ENCODE results near the gene FAM200B.

The FAM200B gene

GRCh38 chr4:15707363-15707715 is 25.7 kb downstream of the FAM200B start:
- Histone ChIP-seq H3K9me3 (ENCODE audit: control insufficient read depth, low read length) (no peaks in the 10 kb centered on the region), H3K27me3 (ENCODE audit: control insufficient read depth, insufficient read depth, low read length) (no peaks in the 10 kb centered on the region), H3K36me3 (ENCODE audit: control insufficient read depth, insufficient read depth, low read length) (no peaks in the 10 kb centered on the region), H3K4me3 (ENCODE audit: low read depth, low read length) (no peak overlapping the region), H3K79me2 (no peaks in the 10 kb centered on the region), H3K9ac (no peak overlapping the region), H3K4me2 (ENCODE audit: low read length) (no peak overlapping the region), H3K4me1 (no peaks in the 10 kb centered on the region), H2AFZ (no peak overlapping the region), H3K27ac (no peak overlapping the region)
- TF ChIP-seq CTCF (IDR thresholded peaks at IDR 0.05) = no peak

GRCh38 chr4:15711762-15712161 is 30.1 kb downstream of the FAM200B start:
- Histone ChIP-seq H3K4me3 (ENCODE audit: low read depth, low read length) (no peak overlapping the region), H2AFZ (no peak overlapping the region), H3K36me3 (ENCODE audit: control insufficient read depth, insufficient read depth, low read length) (no peaks in the 10 kb centered on the region), H3K27me3 (ENCODE audit: control insufficient read depth, insufficient read depth, low read length) (no peaks in the 10 kb centered on the region), H3K79me2 (no peaks in the 10 kb centered on the region), H3K9ac (no peak overlapping the region), H3K4me2 (ENCODE audit: low read length) (no peak overlapping the region), H3K4me1 (no peaks in the 10 kb centered on the region), H3K27ac (no peak overlapping the region), H3K9me3 (ENCODE audit: control insufficient read depth, low read length) (no peaks in the 10 kb centered on the region)
- TF ChIP-seq CTCF (IDR thresholded peaks at IDR 0.05) = no peak

GRCh38 chr4:15712214-15712613 is 30.6 kb downstream of the FAM200B start:
- no peak overlapping the region for H3K27ac ChIP-seq
- H3K4me3 ChIP-seq (ENCODE audit: low read depth, low read length) = no peak overlapping the region
- H3K4me2 ChIP-seq (ENCODE audit: low read length) = no peak overlapping the region
- H3K27me3 ChIP-seq (ENCODE audit: control insufficient read depth, insufficient read depth, low read length) = no peaks in the 10 kb centered on the region
- no peak for TF ChIP-seq CTCF (IDR thresholded peaks at IDR 0.05)
- H3K9ac ChIP-seq = no peak overlapping the region
- no peaks in the 10 kb centered on the region for H3K36me3 ChIP-seq (ENCODE audit: control insufficient read depth, insufficient read depth, low read length)
- H3K9me3 ChIP-seq (ENCODE audit: control insufficient read depth, low read length) = no peaks in the 10 kb centered on the region
- H3K4me1 ChIP-seq = no peaks in the 10 kb centered on the region
- H3K79me2 ChIP-seq = no peaks in the 10 kb centered on the region
- no peak overlapping the region for H2AFZ ChIP-seq

GRCh38 chr4:15714141-15714540 is 32.5 kb downstream of the FAM200B start:
- Histone ChIP-seq H3K9ac (no peak overlapping the region), H3K79me2 (no peaks in the 10 kb centered on the region), H3K36me3 (ENCODE audit: control insufficient read depth, insufficient read depth, low read length) (no peaks in the 10 kb centered on the region), H3K9me3 (ENCODE audit: control insufficient read depth, low read length) (no peaks in the 10 kb centered on the region), H3K4me2 (ENCODE audit: low read length) (no peak overlapping the region), H3K27me3 (ENCODE audit: control insufficient read depth, insufficient read depth, low read length) (no peaks in the 10 kb centered on the region), H2AFZ (no peak overlapping the region), H3K4me3 (ENCODE audit: low read depth, low read length) (no peak overlapping the region), H3K4me1 (no peaks in the 10 kb centered on the region), H3K27ac (no peak overlapping the region)
- TF ChIP-seq CTCF (IDR thresholded peaks at IDR 0.05) = no peak

GRCh38 chr4:15714646-15715435 is 33.2 kb downstream of the FAM200B start:
- Histone ChIP-seq H3K27me3 (ENCODE audit: control insufficient read depth, insufficient read depth, low read length) (no peaks in the 10 kb centered on the region), H3K27ac (no peak overlapping the region), H3K4me2 (ENCODE audit: low read length) (no peak overlapping the region), H3K4me1 (no peaks in the 10 kb centered on the region), H3K79me2 (no peaks in the 10 kb centered on the region), H3K4me3 (ENCODE audit: low read depth, low read length) (no peak overlapping the region), H3K9me3 (ENCODE audit: control insufficient read depth, low read length) (no peaks in the 10 kb centered on the region), H3K9ac (no peak overlapping the region), H2AFZ (no peak overlapping the region), H3K36me3 (ENCODE audit: control insufficient read depth, insufficient read depth, low read length) (no peaks in the 10 kb centered on the region)
- TF ChIP-seq CTCF (IDR thresholded peaks at IDR 0.05) = no peak

Measured in parathyroid adenoma (tissue), 2 donors.